ENCODE data around the gene PADI2.

DNA sequence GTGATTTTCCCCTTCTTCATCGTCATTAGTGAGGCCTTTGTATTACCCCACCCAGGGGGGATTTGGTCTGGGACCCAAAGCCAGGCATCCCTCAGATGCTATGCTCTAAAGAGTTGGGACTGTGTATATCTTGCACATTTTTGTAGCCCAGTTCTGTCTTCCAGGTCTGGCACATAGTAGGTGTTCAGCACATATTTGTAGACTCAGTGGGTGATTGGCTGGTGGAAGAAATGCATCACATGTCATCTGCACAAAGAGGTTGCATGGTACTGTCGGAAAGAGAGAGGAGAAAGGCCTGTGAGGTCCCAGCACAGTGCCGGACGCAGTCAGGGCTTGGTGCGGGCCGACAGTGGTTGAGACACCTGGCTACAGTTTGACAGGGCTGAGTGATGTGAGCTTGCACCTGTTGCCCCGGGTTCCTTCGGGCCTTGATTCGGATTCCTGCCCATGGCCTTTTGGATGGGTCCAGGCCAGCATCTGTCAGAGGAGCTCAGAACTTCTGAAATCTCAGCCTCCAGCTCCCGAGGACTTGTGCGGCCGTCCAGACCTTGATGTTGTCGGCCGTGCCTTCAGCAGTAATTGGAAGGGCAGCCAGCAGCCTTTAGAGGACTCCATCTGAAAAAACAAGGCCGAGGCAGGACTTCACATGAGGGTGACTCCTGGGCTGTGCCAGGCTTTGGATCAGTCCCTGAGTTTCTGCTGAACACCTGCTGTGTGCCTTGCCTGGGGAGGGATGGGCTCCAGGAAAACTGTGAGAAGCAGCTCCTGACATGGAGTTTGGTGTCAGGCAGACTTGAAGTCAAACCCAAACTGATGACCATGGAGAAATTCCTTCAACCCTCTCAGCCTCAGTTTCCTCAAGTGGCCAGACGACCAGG, 44.8 kb upstream of the PADI2 start:
- TF ChIP-seq, protein P1, sequence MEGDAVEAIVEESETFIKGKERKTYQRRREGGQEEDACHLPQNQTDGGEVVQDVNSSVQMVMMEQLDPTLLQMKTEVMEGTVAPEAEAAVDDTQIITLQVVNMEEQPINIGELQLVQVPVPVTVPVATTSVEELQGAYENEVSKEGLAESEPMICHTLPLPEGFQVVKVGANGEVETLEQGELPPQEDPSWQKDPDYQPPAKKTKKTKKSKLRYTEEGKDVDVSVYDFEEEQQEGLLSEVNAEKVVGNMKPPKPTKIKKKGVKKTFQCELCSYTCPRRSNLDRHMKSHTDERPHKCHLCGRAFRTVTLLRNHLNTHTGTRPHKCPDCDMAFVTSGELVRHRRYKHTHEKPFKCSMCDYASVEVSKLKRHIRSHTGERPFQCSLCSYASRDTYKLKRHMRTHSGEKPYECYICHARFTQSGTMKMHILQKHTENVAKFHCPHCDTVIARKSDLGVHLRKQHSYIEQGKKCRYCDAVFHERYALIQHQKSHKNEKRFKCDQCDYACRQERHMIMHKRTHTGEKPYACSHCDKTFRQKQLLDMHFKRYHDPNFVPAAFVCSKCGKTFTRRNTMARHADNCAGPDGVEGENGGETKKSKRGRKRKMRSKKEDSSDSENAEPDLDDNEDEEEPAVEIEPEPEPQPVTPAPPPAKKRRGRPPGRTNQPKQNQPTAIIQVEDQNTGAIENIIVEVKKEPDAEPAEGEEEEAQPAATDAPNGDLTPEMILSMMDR (IDR thresholded peaks at IDR 0.05), result no peak
- no peak for TF ChIP-seq POLR2A (IDR thresholded peaks at IDR 0.05)

All from body of pancreas (tissue), 4 donors.